HepG2 (cell line): ENCODE measurements around the gene DNAJC5. TPM values are rescaled to one million over a fixed set of nuclear protein-coding genes. Genes with fewer than 3 reads are reported as not detected.

ENCODE experiments used
- ELF3 ChIP-seq: IDR thresholded peaks from 2 replicates; pipeline ENCODE4 v1.6.1; 2016; ENCODE audit warnings: missing genetic modification reagents, missing compliant biosample characterization
- MIXL1 ChIP-seq: IDR thresholded peaks from 2 replicates; pipeline ENCODE4 v1.6.1; 2016
- ZFYVE20 ChIP-seq: sonication (generic); formaldehyde crosslinking; IDR thresholded peaks from 2 replicates; pipeline ENCODE4 v1.8.0; 2023; ENCODE audit warnings: low read depth, mild to moderate bottlenecking, moderate library complexity, missing genetic modification reagents, borderline replicate concordance
- ZNF12 ChIP-seq: sonication (generic); formaldehyde crosslinking; IDR thresholded peaks from 2 replicates; pipeline ENCODE4 v1.5.0; 2020; ENCODE audit warnings: missing genetic modification reagents
- ZNF235 ChIP-seq: sonication (generic); formaldehyde crosslinking; IDR thresholded peaks from 2 replicates; pipeline ENCODE4 v1.8.1; 2023; ENCODE audit warnings: mild to moderate bottlenecking, missing genetic modification reagents, borderline replicate concordance
- ZNF510 ChIP-seq: sonication (generic); formaldehyde crosslinking; IDR thresholded peaks from 2 replicates; pipeline ENCODE4 v1.4.0; 2020; ENCODE audit warnings: low read depth, mild to moderate bottlenecking, missing genetic modification reagents
- ZNF614 ChIP-seq: IDR thresholded peaks from 2 replicates; pipeline ENCODE4 v1.6.1; 2018; ENCODE audit warnings: missing biosample characterization, missing genetic modification reagents, inconsistent platforms, borderline replicate concordance
- ZNF644 ChIP-seq: IDR thresholded peaks from 2 replicates; pipeline ENCODE4 v1.6.1; 2016; ENCODE audit warnings: low read depth
- ZNF841 ChIP-seq: sonication (generic); formaldehyde crosslinking; IDR thresholded peaks from 2 replicates; pipeline ENCODE4 v1.8.1; 2023; ENCODE audit warnings: missing genetic modification reagents, borderline replicate concordance
- polyA plus RNA-seq, 8 experiments: library from polyadenylated mRNA; depleted of rRNA in 3 of 8; stranded (reverse) in 7 of 8; unstranded in 1 of 8; fragments of >200 nt; fragmentation: Illumina TruSeq in 4 of 8; extraction: Trizol in 4 of 8; gene quantifications; 2 replicates each; pipeline versions ENCODE4 v1.2.1 to v1.2.3, GENCODE V29; 2011 to 2016; ENCODE audit warnings: low read depth in 4 of 8, missing spikeins in 1 of 8, mixed read lengths in 1 of 8; ENCODE audit not compliant: insufficient read depth in 1 of 8
- total RNA-seq, 5 experiments: library from RNA; depleted of rRNA; stranded (reverse); fragments of >200 nt; fragmentation: Illumina TruSeq; extraction: Trizol; gene quantifications; 2 replicates each; pipeline ENCODE4 v1.2.3, GENCODE V29; 2016; ENCODE audit warnings: low read depth in 1 of 5
- TF ChIP-seq, protein P1 (sequence below), 2 experiments: sonication (generic) in 1 of 2; formaldehyde crosslinking in 1 of 2; IDR thresholded peaks; 2 replicates each; pipeline versions ENCODE4 v1.4.0 to v1.6.1; 2018 to 2020; ENCODE audit warnings: missing genetic modification reagents in 2 of 2, borderline replicate concordance in 1 of 2, low read depth in 1 of 2, mild to moderate bottlenecking in 1 of 2, missing biosample characterization in 1 of 2
- TF ChIP-seq, protein P2 (sequence below): fragments of 450-650 bp; IDR thresholded peaks from 2 replicates; pipeline ENCODE4 v1.6.1; 2017
- TF ChIP-seq, protein P3 (sequence below): sonication (generic); formaldehyde crosslinking; IDR thresholded peaks from 2 replicates; pipeline ENCODE4 v1.5.0; 2020; ENCODE audit warnings: missing genetic modification reagents
- TF ChIP-seq, protein P4 (sequence below): sonication (generic); formaldehyde crosslinking; IDR thresholded peaks from 2 replicates; pipeline ENCODE4 v1.4.0; 2020; ENCODE audit warnings: missing genetic modification reagents, borderline replicate concordance
- TF ChIP-seq, protein P5 (sequence below): sonication (generic); formaldehyde crosslinking; IDR thresholded peaks from 2 replicates; pipeline ENCODE4 v1.4.0; 2020; ENCODE audit warnings: missing genetic modification reagents, borderline replicate concordance

Gene DNAJC5
- total and polyA plus RNA-seq, 2 of the 13 experiments (the other 11 are each of a cell fraction or from before 2014, with no cell fraction given): 42.8 to 64.5 TPM

DNA sequence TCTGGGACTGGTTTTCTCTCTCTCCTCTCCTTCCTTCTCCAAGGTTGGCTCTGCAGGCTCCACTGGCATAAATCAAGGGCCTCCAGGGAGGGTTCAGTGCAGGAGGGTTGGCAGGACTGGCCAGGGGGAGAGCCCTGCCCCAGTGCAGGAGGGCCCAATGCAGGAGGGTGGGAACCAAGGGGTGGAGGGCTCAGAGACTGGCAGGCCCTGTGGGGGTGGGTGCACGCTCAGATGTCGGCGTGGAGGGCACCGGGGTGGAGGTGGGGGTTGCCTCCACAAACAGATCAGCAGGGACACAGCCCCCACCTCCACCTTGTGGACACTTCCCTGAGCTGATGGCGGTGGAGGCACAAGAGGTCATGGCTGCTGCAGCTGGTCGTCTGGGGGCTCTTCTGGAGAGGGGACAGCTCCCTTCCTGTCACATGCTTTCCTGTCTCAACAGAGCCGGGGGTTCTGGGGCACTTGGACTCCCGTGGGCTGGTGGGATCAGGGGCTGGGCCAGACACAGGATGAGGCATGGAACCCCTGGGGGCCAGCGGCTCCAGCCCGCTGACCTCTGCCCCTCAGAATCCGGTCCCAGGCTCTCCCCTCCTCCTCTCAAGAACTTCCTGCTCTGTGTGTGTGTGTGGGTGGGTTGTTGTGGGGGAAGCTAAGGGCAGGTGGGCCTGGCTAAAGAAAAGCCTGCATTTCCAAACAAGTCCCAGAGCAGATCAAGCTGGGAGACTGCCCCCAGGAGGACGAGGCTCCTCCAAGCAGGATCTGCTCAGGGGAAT lies 36.3 kb upstream of the DNAJC5 start (continued):
- TF ChIP-seq, protein P1, sequence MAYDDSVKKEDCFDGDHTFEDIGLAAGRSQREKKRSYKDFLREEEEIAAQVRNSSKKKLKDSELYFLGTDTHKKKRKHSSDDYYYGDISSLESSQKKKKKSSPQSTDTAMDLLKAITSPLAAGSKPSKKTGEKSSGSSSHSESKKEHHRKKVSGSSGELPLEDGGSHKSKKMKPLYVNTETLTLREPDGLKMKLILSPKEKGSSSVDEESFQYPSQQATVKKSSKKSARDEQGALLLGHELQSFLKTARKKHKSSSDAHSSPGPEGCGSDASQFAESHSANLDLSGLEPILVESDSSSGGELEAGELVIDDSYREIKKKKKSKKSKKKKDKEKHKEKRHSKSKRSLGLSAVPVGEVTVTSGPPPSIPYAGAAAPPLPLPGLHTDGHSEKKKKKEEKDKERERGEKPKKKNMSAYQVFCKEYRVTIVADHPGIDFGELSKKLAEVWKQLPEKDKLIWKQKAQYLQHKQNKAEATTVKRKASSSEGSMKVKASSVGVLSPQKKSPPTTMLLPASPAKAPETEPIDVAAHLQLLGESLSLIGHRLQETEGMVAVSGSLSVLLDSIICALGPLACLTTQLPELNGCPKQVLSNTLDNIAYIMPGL (CRISPR knock-in tag; IDR thresholded peaks at IDR 0.05; ENCODE audit: borderline replicate concordance in 1 of 2, low read depth in 1 of 2): peak in 1 of 2 experiments; percentile 73; a peak in 3 of 4 replicates
- TF ChIP-seq ZNF12 (CRISPR knock-in tag): no peak
- TF ChIP-seq MIXL1 (CRISPR knock-in tag): no peak
- TF ChIP-seq, protein P2, sequence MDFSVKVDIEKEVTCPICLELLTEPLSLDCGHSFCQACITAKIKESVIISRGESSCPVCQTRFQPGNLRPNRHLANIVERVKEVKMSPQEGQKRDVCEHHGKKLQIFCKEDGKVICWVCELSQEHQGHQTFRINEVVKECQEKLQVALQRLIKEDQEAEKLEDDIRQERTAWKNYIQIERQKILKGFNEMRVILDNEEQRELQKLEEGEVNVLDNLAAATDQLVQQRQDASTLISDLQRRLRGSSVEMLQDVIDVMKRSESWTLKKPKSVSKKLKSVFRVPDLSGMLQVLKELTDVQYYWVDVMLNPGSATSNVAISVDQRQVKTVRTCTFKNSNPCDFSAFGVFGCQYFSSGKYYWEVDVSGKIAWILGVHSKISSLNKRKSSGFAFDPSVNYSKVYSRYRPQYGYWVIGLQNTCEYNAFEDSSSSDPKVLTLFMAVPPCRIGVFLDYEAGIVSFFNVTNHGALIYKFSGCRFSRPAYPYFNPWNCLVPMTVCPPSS: no peak
- TF ChIP-seq, protein P3, sequence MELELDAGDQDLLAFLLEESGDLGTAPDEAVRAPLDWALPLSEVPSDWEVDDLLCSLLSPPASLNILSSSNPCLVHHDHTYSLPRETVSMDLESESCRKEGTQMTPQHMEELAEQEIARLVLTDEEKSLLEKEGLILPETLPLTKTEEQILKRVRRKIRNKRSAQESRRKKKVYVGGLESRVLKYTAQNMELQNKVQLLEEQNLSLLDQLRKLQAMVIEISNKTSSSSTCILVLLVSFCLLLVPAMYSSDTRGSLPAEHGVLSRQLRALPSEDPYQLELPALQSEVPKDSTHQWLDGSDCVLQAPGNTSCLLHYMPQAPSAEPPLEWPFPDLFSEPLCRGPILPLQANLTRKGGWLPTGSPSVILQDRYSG (CRISPR knock-in tag): no peak
- no peak for TF ChIP-seq ZFYVE20 (CRISPR knock-in tag)
- TF ChIP-seq, protein P4, sequence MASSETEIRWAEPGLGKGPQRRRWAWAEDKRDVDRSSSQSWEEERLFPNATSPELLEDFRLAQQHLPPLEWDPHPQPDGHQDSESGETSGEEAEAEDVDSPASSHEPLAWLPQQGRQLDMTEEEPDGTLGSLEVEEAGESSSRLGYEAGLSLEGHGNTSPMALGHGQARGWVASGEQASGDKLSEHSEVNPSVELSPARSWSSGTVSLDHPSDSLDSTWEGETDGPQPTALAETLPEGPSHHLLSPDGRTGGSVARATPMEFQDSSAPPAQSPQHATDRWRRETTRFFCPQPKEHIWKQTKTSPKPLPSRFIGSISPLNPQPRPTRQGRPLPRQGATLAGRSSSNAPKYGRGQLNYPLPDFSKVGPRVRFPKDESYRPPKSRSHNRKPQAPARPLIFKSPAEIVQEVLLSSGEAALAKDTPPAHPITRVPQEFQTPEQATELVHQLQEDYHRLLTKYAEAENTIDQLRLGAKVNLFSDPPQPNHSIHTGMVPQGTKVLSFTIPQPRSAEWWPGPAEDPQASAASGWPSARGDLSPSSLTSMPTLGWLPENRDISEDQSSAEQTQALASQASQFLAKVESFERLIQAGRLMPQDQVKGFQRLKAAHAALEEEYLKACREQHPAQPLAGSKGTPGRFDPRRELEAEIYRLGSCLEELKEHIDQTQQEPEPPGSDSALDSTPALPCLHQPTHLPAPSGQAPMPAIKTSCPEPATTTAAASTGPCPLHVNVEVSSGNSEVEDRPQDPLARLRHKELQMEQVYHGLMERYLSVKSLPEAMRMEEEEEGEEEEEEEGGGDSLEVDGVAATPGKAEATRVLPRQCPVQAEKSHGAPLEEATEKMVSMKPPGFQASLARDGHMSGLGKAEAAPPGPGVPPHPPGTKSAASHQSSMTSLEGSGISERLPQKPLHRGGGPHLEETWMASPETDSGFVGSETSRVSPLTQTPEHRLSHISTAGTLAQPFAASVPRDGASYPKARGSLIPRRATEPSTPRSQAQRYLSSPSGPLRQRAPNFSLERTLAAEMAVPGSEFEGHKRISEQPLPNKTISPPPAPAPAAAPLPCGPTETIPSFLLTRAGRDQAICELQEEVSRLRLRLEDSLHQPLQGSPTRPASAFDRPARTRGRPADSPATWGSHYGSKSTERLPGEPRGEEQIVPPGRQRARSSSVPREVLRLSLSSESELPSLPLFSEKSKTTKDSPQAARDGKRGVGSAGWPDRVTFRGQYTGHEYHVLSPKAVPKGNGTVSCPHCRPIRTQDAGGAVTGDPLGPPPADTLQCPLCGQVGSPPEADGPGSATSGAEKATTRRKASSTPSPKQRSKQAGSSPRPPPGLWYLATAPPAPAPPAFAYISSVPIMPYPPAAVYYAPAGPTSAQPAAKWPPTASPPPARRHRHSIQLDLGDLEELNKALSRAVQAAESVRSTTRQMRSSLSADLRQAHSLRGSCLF (CRISPR knock-in tag): no peak
- no peak for TF ChIP-seq ZNF510 (CRISPR knock-in tag)
- no peak for TF ChIP-seq ZNF644 (CRISPR knock-in tag)
- no peak for TF ChIP-seq ZNF841
- 0 out of 2 replicates have a peak, but pooled peaks have one; percentile 36 for TF ChIP-seq ELF3 (CRISPR knock-in tag)
- 0 out of 2 replicates have a peak, but pooled peaks have one; percentile 57 for TF ChIP-seq ZNF614
- peak; percentile 40; the same call in 1 of the 2 replicates for TF ChIP-seq ZNF235
- TF ChIP-seq, protein P5, sequence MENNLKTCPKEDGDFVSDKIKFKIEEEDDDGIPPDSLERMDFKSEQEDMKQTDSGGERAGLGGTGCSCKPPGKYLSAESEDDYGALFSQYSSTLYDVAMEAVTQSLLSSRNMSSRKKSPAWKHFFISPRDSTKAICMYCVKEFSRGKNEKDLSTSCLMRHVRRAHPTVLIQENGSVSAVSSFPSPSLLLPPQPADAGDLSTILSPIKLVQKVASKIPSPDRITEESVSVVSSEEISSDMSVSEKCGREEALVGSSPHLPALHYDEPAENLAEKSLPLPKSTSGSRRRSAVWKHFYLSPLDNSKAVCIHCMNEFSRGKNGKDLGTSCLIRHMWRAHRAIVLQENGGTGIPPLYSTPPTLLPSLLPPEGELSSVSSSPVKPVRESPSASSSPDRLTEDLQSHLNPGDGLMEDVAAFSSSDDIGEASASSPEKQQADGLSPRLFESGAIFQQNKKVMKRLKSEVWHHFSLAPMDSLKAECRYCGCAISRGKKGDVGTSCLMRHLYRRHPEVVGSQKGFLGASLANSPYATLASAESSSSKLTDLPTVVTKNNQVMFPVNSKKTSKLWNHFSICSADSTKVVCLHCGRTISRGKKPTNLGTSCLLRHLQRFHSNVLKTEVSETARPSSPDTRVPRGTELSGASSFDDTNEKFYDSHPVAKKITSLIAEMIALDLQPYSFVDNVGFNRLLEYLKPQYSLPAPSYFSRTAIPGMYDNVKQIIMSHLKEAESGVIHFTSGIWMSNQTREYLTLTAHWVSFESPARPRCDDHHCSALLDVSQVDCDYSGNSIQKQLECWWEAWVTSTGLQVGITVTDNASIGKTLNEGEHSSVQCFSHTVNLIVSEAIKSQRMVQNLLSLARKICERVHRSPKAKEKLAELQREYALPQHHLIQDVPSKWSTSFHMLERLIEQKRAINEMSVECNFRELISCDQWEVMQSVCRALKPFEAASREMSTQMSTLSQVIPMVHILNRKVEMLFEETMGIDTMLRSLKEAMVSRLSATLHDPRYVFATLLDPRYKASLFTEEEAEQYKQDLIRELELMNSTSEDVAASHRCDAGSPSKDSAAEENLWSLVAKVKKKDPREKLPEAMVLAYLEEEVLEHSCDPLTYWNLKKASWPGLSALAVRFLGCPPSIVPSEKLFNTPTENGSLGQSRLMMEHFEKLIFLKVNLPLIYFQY: peak; percentile 54
